Adipose tissue (tissue), 3 donors: ENCODE measurements around the gene TOLLIP. TPM values are rescaled to one million over a fixed set of nuclear protein-coding genes. Genes with fewer than 3 reads are reported as not detected.

Source experiments
- H3K27ac ChIP-seq: one replicate; pipeline ENCODE4 v1.5.1; 2013; ENCODE audit warnings: low read depth, low read length
- WGBS, 3 donors: extraction: QIAGEN DNeasy Blood & Tissue Kit; methylation state at CpG; one replicate each; pipeline ENCODE4 v1.1.7; 2013; 5-methylcytosine and 5-hydroxymethylcytosine counted together
- polyA plus RNA-seq, 3 donors: library from polyadenylated mRNA; stranded (reverse); fragments of 200-250 nt; gene quantifications; one replicate each; pipeline ENCODE4 v1.2.3, GENCODE V29; 2013
- donor health status: healthy with polysubstance abuse.
- donor health status: Bipolar disorder and iron deficiency.
- donor health status: healthy.

The TOLLIP gene
- polyA plus RNA-seq, 3 donors = 30.0 to 36.9 (median 30.7) TPM

- WGBS, 3 donors = 65 to 85% (median 84%) methylated on average over 25 of the region's 25 CpGs
Observed at GRCh38 chr11:1303126-1303821, 6.2 kb downstream of the TOLLIP start.

GRCh38 chr11:1302461-1303125 is 6.8 kb downstream of the TOLLIP start:
- 24 to 74% (median 72%) methylated on average over 17 of the region's 17 CpGs for WGBS, 3 donors
- no peak overlapping the region for H3K27ac ChIP-seq

More at GRCh38 chr11:1303126-1303821, 6.2 kb downstream of the TOLLIP start:
- no peak overlapping the region for H3K27ac ChIP-seq

GRCh38 chr11:1302041-1302460 is 7.4 kb downstream of the TOLLIP start:
- 58 to 88% (median 87%) methylated on average over 12 to 13 of the region's 13 CpGs for WGBS, 3 donors
- H3K27ac ChIP-seq = no peak overlapping the region

- WGBS, 3 donors = 84 to 90% (median 89%) methylated on average over 22 of the region's 22 CpGs
- H3K27ac ChIP-seq = no peak overlapping the region
Observed at GRCh38 chr11:1301220-1302000, 8.0 kb downstream of the TOLLIP start.

- 46 to 87% (median 86%) methylated on average over 28 of the region's 28 CpGs for WGBS, 3 donors
- no peak overlapping the region for H3K27ac ChIP-seq
Observed at GRCh38 chr11:1300569-1301187, 8.8 kb downstream of the TOLLIP start.

- WGBS, 3 donors = 34 to 70% (median 62%) methylated on average over 7 of the region's 7 CpGs
- no peak overlapping the region for H3K27ac ChIP-seq
Observed at GRCh38 chr11:1300121-1300520, 9.3 kb downstream of the TOLLIP start.

- H3K27ac ChIP-seq = no peak overlapping the region
- WGBS, 3 donors = 76 to 86% (median 86%) methylated on average over 23 of the region's 23 CpGs
Observed at GRCh38 chr11:1299621-1300020, 9.8 kb downstream of the TOLLIP start.

GRCh38 chr11:1298695-1299492 is 10.5 kb downstream of the TOLLIP start:
- WGBS, 3 donors = 47 to 64% (median 61%) methylated on average over 32 of the region's 32 CpGs

GRCh38 chr11:1297576-1298473 is 11.6 kb downstream of the TOLLIP start:
- H3K27ac ChIP-seq = no peak overlapping the region
- 39 to 69% (median 66%) methylated on average over 31 of the region's 31 CpGs for WGBS, 3 donors

More at GRCh38 chr11:1298695-1299492, 10.5 kb downstream of the TOLLIP start:
- no peak overlapping the region for H3K27ac ChIP-seq

- 77 to 97% (median 93%) methylated on average over 25 of the region's 25 CpGs for WGBS, 3 donors
- H3K27ac ChIP-seq = no peak overlapping the region
Observed at GRCh38 chr11:1297011-1297575, 12.3 kb downstream of the TOLLIP start.

- 85 to 96% (median 93%) methylated on average over 9 of the region's 9 CpGs for WGBS, 3 donors
- no peak overlapping the region for H3K27ac ChIP-seq
Observed at GRCh38 chr11:1296287-1296686, 13.1 kb downstream of the TOLLIP start.

- no peak overlapping the region for H3K27ac ChIP-seq
- 93 to 97% (median 96%) methylated on average over 20 to 23 of the region's 23 CpGs for WGBS, 3 donors
Observed at GRCh38 chr11:1295591-1295990, 13.8 kb downstream of the TOLLIP start.

- no peak overlapping the region for H3K27ac ChIP-seq
- WGBS, 3 donors = 85 to 90% (median 90%) methylated on average over 22 of the region's 22 CpGs
Observed at GRCh38 chr11:1295086-1295485, 14.3 kb downstream of the TOLLIP start.

- 71 to 93% (median 90%) methylated on average over 13 of the region's 13 CpGs for WGBS, 3 donors
- H3K27ac ChIP-seq = no peak overlapping the region
Observed at GRCh38 chr11:1293619-1294015, 15.8 kb downstream of the TOLLIP start.

GRCh38 chr11:1292644-1293618 is 16.5 kb downstream of the TOLLIP start:
- WGBS, 3 donors = 84 to 89% (median 87%) methylated on average over 43 of the region's 43 CpGs
- H3K27ac ChIP-seq = no peak overlapping the region
